ENCODE results near the gene GADD45B.
"Not testable (repeated sequence)": the region's sequence is repeated elsewhere in the genome, so short reads cannot be mapped to it uniquely, and the experiment has no call there.

GADD45B gene

GRCh38 chr19:2469915-2470200 lies 6.1 kb upstream of the GADD45B start:
- DNase-seq, result not testable (repeated sequence)

GRCh38 chr19:2474232-2475017 lies 1.5 kb upstream of the GADD45B start:
- DNase-seq, result peak; percentile 17

GRCh38 chr19:2475018-2475701 lies 767 bp upstream of the GADD45B start:
- no peak for DNase-seq

- DNase-seq, result no peak
These were observed 669 bp downstream of the GADD45B start for GRCh38 chr19:2476451-2477140.

GRCh38 chr19:2477141-2477710 lies 1.3 kb downstream of the GADD45B start:
- no peak for DNase-seq

- no peak for DNase-seq
These were observed 1.8 kb downstream of the GADD45B start for GRCh38 chr19:2477732-2478191.

- DNase-seq, result peak; percentile 43
These were observed 2.4 kb downstream of the GADD45B start for GRCh38 chr19:2478278-2478755.

- no peak for DNase-seq
These were observed 3.0 kb downstream of the GADD45B start for GRCh38 chr19:2478756-2479555.

GRCh38 chr19:2479556-2480194 lies 3.7 kb downstream of the GADD45B start:
- DNase-seq, result no peak

GRCh38 chr19:2481466-2481865 lies 5.5 kb downstream of the GADD45B start:
- DNase-seq, result no peak

- no peak for DNase-seq
These were observed 6.6 kb downstream of the GADD45B start for GRCh38 chr19:2482354-2483038.

- DNase-seq, result no peak
These were observed 7.2 kb downstream of the GADD45B start for GRCh38 chr19:2483084-2483483.

- no peak for DNase-seq
These were observed 7.7 kb downstream of the GADD45B start for GRCh38 chr19:2483484-2484151.

GRCh38 chr19:2484178-2484937 lies 8.4 kb downstream of the GADD45B start:
- no peak for DNase-seq

GRCh38 chr19:2485428-2485827 lies 9.5 kb downstream of the GADD45B start:
- DNase-seq, result no peak

- no peak for DNase-seq
These were observed 11.2 kb downstream of the GADD45B start for GRCh38 chr19:2487090-2487489.

GRCh38 chr19:2487842-2488241 lies 11.9 kb downstream of the GADD45B start:
- DNase-seq, result no peak

- DNase-seq, result no peak
These were observed 12.5 kb downstream of the GADD45B start for GRCh38 chr19:2488405-2488941.

- DNase-seq, result no peak
These were observed 13.2 kb downstream of the GADD45B start for GRCh38 chr19:2488942-2489731.
